Measurements from ENCODE around the gene SPPL3.

SPPL3 gene

GRCh38 chr12:120816363-120816762 lies 87.8 kb downstream of the SPPL3 start:
- Histone ChIP-seq H3K9me3 (ENCODE audit: insufficient read depth, low read length) (no peaks in the 10 kb centered on the region), H3K27ac (ENCODE audit: low read depth, low read length) (no peak overlapping the region), H2AFZ (ENCODE audit: low read depth, low read length, severe bottlenecking) (no peak overlapping the region), H3F3A (ENCODE audit: insufficient read depth) (no peaks in the 10 kb centered on the region), H4K20me1 (ENCODE audit: low read depth, low read length) (no peaks in the 10 kb centered on the region), H3K9me2 (replicated peaks; ENCODE audit: insufficient read depth, low read length) (no peaks in the 10 kb centered on the region), H3K79me2 (ENCODE audit: insufficient read depth, low read length) (peaks cover 38% of the 10 kb centered on the region), H3K4me2 (ENCODE audit: low read depth, low read length, poor library complexity, severe bottlenecking) (no peak overlapping the region), H3K9ac (ENCODE audit: low read length) (no peak overlapping the region), H3K27me3 (ENCODE audit: low read length) (no peaks in the 10 kb centered on the region), H3K4me3 (ENCODE audit: insufficient read depth, low read length, poor library complexity, severe bottlenecking) (no peak overlapping the region), H3K36me3 (ENCODE audit: low read length) (no peaks in the 10 kb centered on the region)
- TF ChIP-seq EZH2phosphoT487 (conservative IDR thresholded peaks at IDR 0.05; ENCODE audit: low read length) (no peak), CTCF (IDR thresholded peaks at IDR 0.05; ENCODE audit: insufficient read depth, low read length, poor library complexity, severe bottlenecking) (no peak)

GRCh38 chr12:120814903-120815429 lies 89.2 kb downstream of the SPPL3 start:
- H3K27me3 ChIP-seq (ENCODE audit: low read length), result no peaks in the 10 kb centered on the region
- H2AFZ ChIP-seq (ENCODE audit: low read depth, low read length, severe bottlenecking), result no peak overlapping the region
- no peaks in the 10 kb centered on the region for H3K36me3 ChIP-seq (ENCODE audit: low read length)
- H3K9ac ChIP-seq (ENCODE audit: low read length), result no peak overlapping the region
- no peak for TF ChIP-seq CTCF (IDR thresholded peaks at IDR 0.05; ENCODE audit: insufficient read depth, low read length, poor library complexity, severe bottlenecking)
- no peak overlapping the region for H3K4me3 ChIP-seq (ENCODE audit: insufficient read depth, low read length, poor library complexity, severe bottlenecking)
- H3K9me2 ChIP-seq (replicated peaks; ENCODE audit: insufficient read depth, low read length), result no peaks in the 10 kb centered on the region
- peaks cover 33% of the 10 kb centered on the region for H3K79me2 ChIP-seq (ENCODE audit: insufficient read depth, low read length)
- H3K9me3 ChIP-seq (ENCODE audit: insufficient read depth, low read length), result no peaks in the 10 kb centered on the region
- no peak overlapping the region for H3K4me2 ChIP-seq (ENCODE audit: low read depth, low read length, poor library complexity, severe bottlenecking)
- H4K20me1 ChIP-seq (ENCODE audit: low read depth, low read length), result no peaks in the 10 kb centered on the region
- no peaks in the 10 kb centered on the region for H3F3A ChIP-seq (ENCODE audit: insufficient read depth)
- no peak overlapping the region for H3K27ac ChIP-seq (ENCODE audit: low read depth, low read length)

GRCh38 chr12:120814203-120814902 lies 89.8 kb downstream of the SPPL3 start:
- H3K4me2 ChIP-seq (ENCODE audit: low read depth, low read length, poor library complexity, severe bottlenecking), result no peak overlapping the region
- TF ChIP-seq EZH2phosphoT487 (conservative IDR thresholded peaks at IDR 0.05; ENCODE audit: low read length) (no peak), CTCF (IDR thresholded peaks at IDR 0.05; ENCODE audit: insufficient read depth, low read length, poor library complexity, severe bottlenecking) (no peak)
- H3K79me2 ChIP-seq (ENCODE audit: insufficient read depth, low read length), result peaks cover 27% of the 10 kb centered on the region
- H3K4me3 ChIP-seq (ENCODE audit: insufficient read depth, low read length, poor library complexity, severe bottlenecking), result no peak overlapping the region
- no peaks in the 10 kb centered on the region for H3K9me3 ChIP-seq (ENCODE audit: insufficient read depth, low read length)
- H3K9me2 ChIP-seq (replicated peaks; ENCODE audit: insufficient read depth, low read length), result no peaks in the 10 kb centered on the region
- no peak overlapping the region for H2AFZ ChIP-seq (ENCODE audit: low read depth, low read length, severe bottlenecking)
- H3K36me3 ChIP-seq (ENCODE audit: low read length), result no peaks in the 10 kb centered on the region
- no peaks in the 10 kb centered on the region for H3K27me3 ChIP-seq (ENCODE audit: low read length)
- H3K9ac ChIP-seq (ENCODE audit: low read length), result no peak overlapping the region
- no peak overlapping the region for H3K27ac ChIP-seq (ENCODE audit: low read depth, low read length)
- no peaks in the 10 kb centered on the region for H3F3A ChIP-seq (ENCODE audit: insufficient read depth)
- H4K20me1 ChIP-seq (ENCODE audit: low read depth, low read length), result no peaks in the 10 kb centered on the region
